HL-60 (cell line): ENCODE results near the gene CCND1.

Experiments used
- DNase-seq, 2 experiments: peaks; one replicate each; pipeline ENCODE4 v3.0.0-alpha.2; 2010 to 2020; ENCODE audit warnings: low read depth in 1 of 2, low spot score in 1 of 2
- H3K27ac ChIP-seq: fragments of 250-450 bp; sonication (Bioruptor Pico); replicated peaks from 2 replicates; pipeline ENCODE4 v1.5.1; 2020; ENCODE audit warnings: mild to moderate bottlenecking, moderate library complexity
- H3K27me3 ChIP-seq: fragments of 250-450 bp; sonication (Bioruptor Pico); 2 replicates; pipeline ENCODE4 v1.5.1; 2021; ENCODE audit warnings: mild to moderate bottlenecking, moderate library complexity; ENCODE audit not compliant: insufficient read depth, poor library complexity, severe bottlenecking
- H3K4me3 ChIP-seq: replicated peaks from 2 replicates; pipeline ENCODE4 v1.5.1; 2011; ENCODE audit warnings: mild to moderate bottlenecking, control low read depth, low read length; ENCODE audit not compliant: insufficient read depth
- CTCF ChIP-seq: IDR thresholded peaks from one replicate; pipeline ENCODE4 v1.5.1; 2011; ENCODE audit warnings: low read length, control low read depth, inconsistent platforms; ENCODE audit not compliant: insufficient read depth
- GABPA ChIP-seq: IDR thresholded peaks from 2 replicates; pipeline ENCODE4 v1.6.1; 2012; ENCODE audit warnings: low read depth
- POLR2AphosphoS5 ChIP-seq: IDR thresholded peaks from 2 replicates; pipeline ENCODE4 v1.6.1; 2012; ENCODE audit warnings: low read depth
- REST ChIP-seq: IDR thresholded peaks from 2 replicates; pipeline ENCODE4 v1.6.1; 2012; ENCODE audit warnings: low read depth; ENCODE audit not compliant: insufficient replicate concordance
- SPI1 ChIP-seq: IDR thresholded peaks from 2 replicates; pipeline ENCODE4 v1.6.1; 2012; ENCODE audit warnings: low read depth, mild to moderate bottlenecking, borderline replicate concordance

CCND1 gene

GRCh38 chr11:69630017-69630416 lies 10.9 kb upstream of the CCND1 start:
- no peak overlapping the region for H3K27ac ChIP-seq
- no peak for DNase-seq
- TF ChIP-seq SPI1 (no peak), POLR2AphosphoS5 (no peak), CTCF (no peak), REST (no peak), GABPA (no peak)
- no peak overlapping the region for H3K4me3 ChIP-seq
- H3K27me3 ChIP-seq: no peaks in the 10 kb centered on the region

GRCh38 chr11:69630424-69630823 lies 10.5 kb upstream of the CCND1 start:
- no peak for TF ChIP-seq REST
- no peak for TF ChIP-seq GABPA
- TF ChIP-seq POLR2AphosphoS5: no peak
- TF ChIP-seq SPI1: no peak
- no peak for TF ChIP-seq CTCF
- H3K4me3 ChIP-seq: no peak overlapping the region
- H3K27ac ChIP-seq: no peak overlapping the region
- DNase-seq: no peak
- peaks cover 2% of the 10 kb centered on the region for H3K27me3 ChIP-seq

- no peak overlapping the region for H3K27ac ChIP-seq
- H3K4me3 ChIP-seq: no peak overlapping the region
- peaks cover 19% of the 10 kb centered on the region for H3K27me3 ChIP-seq
- TF ChIP-seq GABPA (no peak), POLR2AphosphoS5 (no peak), SPI1 (no peak), REST (no peak), CTCF (no peak)
- DNase-seq: no peak
These were observed 8.1 kb upstream of the CCND1 start for GRCh38 chr11:69632900-69633299.
